ENCODE measurements around the gene CALHM4. TPM values are rescaled to one million over a fixed set of nuclear protein-coding genes. Genes with fewer than 3 reads are reported as not detected.

CALHM4 gene
- total RNA-seq, 1 experiment from 2014 or later, result not detected

DNA sequence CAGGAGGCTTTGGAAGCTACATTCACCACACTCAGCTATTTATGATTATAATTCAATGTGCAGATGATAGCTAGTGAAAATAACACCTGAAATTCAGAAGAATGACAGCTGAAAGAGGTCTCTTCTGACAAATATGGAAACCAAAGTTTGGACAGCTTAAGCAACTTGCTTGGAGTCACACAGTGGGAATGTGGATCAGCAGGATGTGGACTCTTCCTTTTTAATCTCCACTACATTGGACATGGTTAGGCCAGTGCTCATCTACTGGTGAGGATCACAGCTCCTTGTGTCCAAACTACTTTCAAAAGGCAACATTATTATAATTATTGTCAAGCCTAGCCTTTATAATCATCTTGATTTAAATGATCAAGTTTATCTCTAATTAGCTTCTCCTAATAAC, 18.4 kb upstream of the CALHM4 start:
- TF ChIP-seq EZH2phosphoT487 (IDR thresholded peaks at IDR 0.05; ENCODE audit: borderline replicate concordance, low read length), result no peak
- no peak for TF ChIP-seq EZH2 (IDR thresholded peaks at IDR 0.05; ENCODE audit: low read length, unreplicated experiment)
- TF ChIP-seq CTCF (conservative IDR thresholded peaks at IDR 0.05; ENCODE audit: low read depth, low read length), result no peak

DNA sequence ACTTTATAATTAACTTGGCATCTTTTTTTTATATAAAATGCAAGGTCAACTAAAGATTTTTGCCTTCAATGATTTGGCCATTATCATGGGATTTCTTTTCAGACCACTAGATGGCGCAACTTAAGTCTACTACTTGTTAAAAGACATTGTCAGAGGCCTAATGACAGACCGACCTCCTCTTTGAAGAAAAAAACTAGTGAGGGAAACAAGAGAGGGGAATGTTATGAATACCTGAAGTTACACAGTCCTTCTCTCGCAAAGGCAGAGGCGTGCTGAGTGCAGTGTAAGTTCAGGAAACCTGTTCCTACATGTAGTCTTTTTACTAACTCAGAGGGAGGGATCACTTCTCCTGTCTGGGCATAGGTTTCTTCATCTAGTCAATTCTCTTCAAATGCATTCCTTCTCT, 17.3 kb upstream of the CALHM4 start:
- Histone ChIP-seq H3K4me3 (ENCODE audit: low read length) (no peak overlapping the region), H3K4me1 (ENCODE audit: insufficient read depth, low read length) (peaks cover 6% of the 10 kb centered on the region), H3K27me3 (ENCODE audit: low read length) (no peaks in the 10 kb centered on the region), H3K9me3 (ENCODE audit: low read length) (no peaks in the 10 kb centered on the region), H2AFZ (ENCODE audit: low read length) (peak overlapping the region; percentile 62), H3K79me2 (ENCODE audit: low read length) (no peaks in the 10 kb centered on the region), H3K27ac (ENCODE audit: low read length) (no peak overlapping the region), H3K9me2 (replicated peaks; ENCODE audit: low read length) (no peaks in the 10 kb centered on the region), H3K4me2 (ENCODE audit: low read length) (no peak overlapping the region), H3F3A (ENCODE audit: low read length, unreplicated experiment) (no peaks in the 10 kb centered on the region), H3K36me3 (ENCODE audit: low read depth, low read length) (no peaks in the 10 kb centered on the region), H4K20me1 (ENCODE audit: low read length) (no peaks in the 10 kb centered on the region), H3K9ac (ENCODE audit: low read length) (no peak overlapping the region)
- ChIA-PET POLR2A (ENCODE audit: unreplicated experiment) (no interaction called here), CTCF (no interaction called here)
- ATAC-seq (peak; percentile 63), DNase-seq (peak; percentile 75)
- intact Hi-C loops (cut with micrococcal nuclease), result loop anchor here (1.0 kb wide), 2 partner anchors 25 to 109 kb away; no protein-coding TSS in a partner anchor
- no peak for TF ChIP-seq EZH2phosphoT487 (IDR thresholded peaks at IDR 0.05; ENCODE audit: borderline replicate concordance, low read length)
- TF ChIP-seq EZH2 (IDR thresholded peaks at IDR 0.05; ENCODE audit: low read length, unreplicated experiment), result no peak
- peak; percentile 69 for TF ChIP-seq CTCF (conservative IDR thresholded peaks at IDR 0.05; ENCODE audit: low read depth, low read length)
- BruUV-seq (replicated peaks), result no TSS peak

More for the DNA sequence above, 18.4 kb upstream of the CALHM4 start:
- Histone ChIP-seq H3K27ac (ENCODE audit: low read length) (no peak overlapping the region), H3K36me3 (ENCODE audit: low read depth, low read length) (no peaks in the 10 kb centered on the region), H3K4me2 (ENCODE audit: low read length) (no peak overlapping the region), H3K4me1 (ENCODE audit: insufficient read depth, low read length) (peaks cover 11% of the 10 kb centered on the region), H3K9me2 (replicated peaks; ENCODE audit: low read length) (no peaks in the 10 kb centered on the region), H3K27me3 (ENCODE audit: low read length) (no peaks in the 10 kb centered on the region), H3F3A (ENCODE audit: low read length, unreplicated experiment) (no peaks in the 10 kb centered on the region), H3K9me3 (ENCODE audit: low read length) (no peaks in the 10 kb centered on the region), H4K20me1 (ENCODE audit: low read length) (no peaks in the 10 kb centered on the region), H2AFZ (ENCODE audit: low read length) (no peak overlapping the region), H3K9ac (ENCODE audit: low read length) (no peak overlapping the region), H3K79me2 (ENCODE audit: low read length) (no peaks in the 10 kb centered on the region), H3K4me3 (ENCODE audit: low read length) (no peak overlapping the region)
- no TSS peak for BruUV-seq (replicated peaks)
- ATAC-seq, result no peak
- intact Hi-C loops (cut with micrococcal nuclease), result no loop called here
- POLR2A ChIA-PET (ENCODE audit: unreplicated experiment), result no interaction called here
- DNase-seq, result peak; percentile 42
- CTCF ChIA-PET, result interaction anchor here (0.5 kb wide), 1 partner anchor 74 kb away, joined by 3 read pairs; no protein-coding TSS in a partner anchor

DNA sequence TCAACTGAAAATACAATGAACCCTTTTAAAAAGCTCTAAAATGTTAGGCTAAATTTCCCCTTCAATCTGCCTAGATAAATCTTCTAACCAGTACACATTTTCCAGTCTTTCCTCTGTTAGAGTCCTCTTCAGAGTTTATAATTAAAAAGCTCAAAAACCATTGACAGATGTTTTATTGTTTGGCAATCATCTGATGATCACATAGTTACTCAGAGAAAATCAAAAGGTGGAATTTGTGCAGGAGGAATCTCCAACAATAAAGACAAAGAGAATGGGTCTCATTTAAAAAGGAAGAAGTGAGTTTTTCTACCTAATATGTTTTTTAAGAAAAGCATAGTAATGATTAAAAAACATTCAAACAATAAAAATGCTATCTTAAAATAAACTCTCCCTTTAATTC, 11.1 kb upstream of the CALHM4 start:
- TF ChIP-seq EZH2 (IDR thresholded peaks at IDR 0.05; ENCODE audit: low read length, unreplicated experiment) (no peak), CTCF (conservative IDR thresholded peaks at IDR 0.05; ENCODE audit: low read depth, low read length) (no peak), EZH2phosphoT487 (IDR thresholded peaks at IDR 0.05; ENCODE audit: borderline replicate concordance, low read length) (no peak)
- Histone ChIP-seq H3K4me2 (ENCODE audit: low read length) (no peak overlapping the region), H3F3A (ENCODE audit: low read length, unreplicated experiment) (no peaks in the 10 kb centered on the region), H2AFZ (ENCODE audit: low read length) (no peak overlapping the region), H3K9ac (ENCODE audit: low read length) (no peak overlapping the region), H4K20me1 (ENCODE audit: low read length) (no peaks in the 10 kb centered on the region), H3K79me2 (ENCODE audit: low read length) (no peaks in the 10 kb centered on the region), H3K9me2 (replicated peaks; ENCODE audit: low read length) (no peaks in the 10 kb centered on the region), H3K4me3 (ENCODE audit: low read length) (no peak overlapping the region), H3K27me3 (ENCODE audit: low read length) (peaks cover 8% of the 10 kb centered on the region; the same call in 1 of the 2 replicates), H3K36me3 (ENCODE audit: low read depth, low read length) (no peaks in the 10 kb centered on the region), H3K27ac (ENCODE audit: low read length) (no peak overlapping the region), H3K9me3 (ENCODE audit: low read length) (no peaks in the 10 kb centered on the region), H3K4me1 (ENCODE audit: insufficient read depth, low read length) (no peaks in the 10 kb centered on the region)
- ATAC-seq (no peak), DNase-seq (no peak)
- BruUV-seq (replicated peaks), result no TSS peak
- intact Hi-C loops (cut with micrococcal nuclease), result no loop called here
- ChIA-PET POLR2A (ENCODE audit: unreplicated experiment) (no interaction called here), CTCF (no interaction called here)
